H1 (cell line): ENCODE data around the gene RSF1. TPM values are rescaled to one million over a fixed set of nuclear protein-coding genes. Genes with fewer than 3 reads are reported as not detected.

Experiments used
- CTCF ChIA-PET: fragments of 300-600 bp; sonication (Branson Sonifier 250); formaldehyde crosslinking; loops from one replicate; lab custom pipeline; 2021; ENCODE audit not compliant: partially characterized antibody; lab: Charles Lee
- POLR2A ChIA-PET: fragments of 300-600 bp; sonication (Branson Sonifier 250); formaldehyde crosslinking; loops from one replicate; lab custom pipeline; 2021; ENCODE audit warnings: inconsistent platforms; ENCODE audit not compliant: partially characterized antibody; lab: Charles Lee
- DNase-seq, 2 experiments: peaks; one replicate each; pipeline versions ENCODE4 v3.0.0 to v3.0.0-alpha.2; 2010 to 2022; ENCODE audit warnings: low spot score in 2 of 2, low read depth in 1 of 2, mixed read lengths in 1 of 2
- FAIRE-seq: peaks from 2 replicates; lab custom pipeline; 2011; peaks lifted over from hg19 to GRCh38; lab: Jason Lieb, UNC
- H2AFZ ChIP-seq: 2 replicates; pipeline ENCODE4 v1.8.1; 2012; ENCODE audit warnings: low read length, inconsistent platforms
- H2AK5ac ChIP-seq: 2 replicates; pipeline ENCODE4 v1.6.1; 2013; ENCODE audit warnings: low read depth, low read length
- H2BK120ac ChIP-seq: replicated peaks from 2 replicates; pipeline ENCODE3; 2013; ENCODE audit warnings: low read depth, low read length, inconsistent platforms
- H2BK12ac ChIP-seq: 2 replicates; pipeline ENCODE4 v1.6.1; 2013; ENCODE audit warnings: low read depth, low read length
- H2BK15ac ChIP-seq: 2 replicates; pipeline ENCODE4 v1.6.1; 2013; ENCODE audit warnings: low read length
- H2BK20ac ChIP-seq: 2 replicates; pipeline ENCODE4 v1.6.1; 2013; ENCODE audit warnings: low read length
- H2BK5ac ChIP-seq: 2 replicates; pipeline ENCODE4 v1.6.1; 2013; ENCODE audit warnings: low read depth, low read length
- H3K14ac ChIP-seq: 2 replicates; pipeline ENCODE4 v1.6.1; 2013; ENCODE audit warnings: inconsistent platforms; ENCODE audit not compliant: insufficient read length
- H3K18ac ChIP-seq: 2 replicates; pipeline ENCODE4 v1.6.1; 2013; ENCODE audit warnings: low read length; ENCODE audit errors: extremely low read depth
- H3K23ac ChIP-seq: 2 replicates; pipeline ENCODE4 v1.6.1; 2013; ENCODE audit warnings: inconsistent platforms; ENCODE audit not compliant: insufficient read length
- H3K23me2 ChIP-seq: 2 replicates; pipeline ENCODE4 v1.6.1; 2013; ENCODE audit warnings: low read depth, low read length
- H3K27ac ChIP-seq: 2 replicates; pipeline ENCODE4 v1.6.1; 2011; ENCODE audit warnings: low read depth, low read length, inconsistent platforms
- H3K27me3 ChIP-seq, 4 experiments: replicated peaks in 1 of 4; 1 replicate in 1 of 4; 2 replicates in 3 of 4; pipeline versions ENCODE4 v1.6.1 to v1.8.1; 2011 to 2013; ENCODE audit warnings: low read length in 3 of 4, mild to moderate bottlenecking in 3 of 4, inconsistent platforms in 2 of 4, mixed read lengths in 2 of 4, moderate library complexity in 1 of 4; ENCODE audit not compliant: control insufficient read depth in 3 of 4, insufficient read depth in 3 of 4; ENCODE audit errors: extremely low read depth in 1 of 4
- H3K36me3 ChIP-seq, 4 experiments: 2 replicates each; pipeline versions ENCODE4 v1.6.1 to v1.8.1; 2011 to 2013; ENCODE audit warnings: mild to moderate bottlenecking in 4 of 4, low read length in 3 of 4, moderate library complexity in 2 of 4, control low read depth in 1 of 4, inconsistent platforms in 1 of 4; ENCODE audit not compliant: insufficient read depth in 4 of 4, control insufficient read depth in 2 of 4
- H3K4ac ChIP-seq: replicated peaks from 2 replicates; pipeline ENCODE3; 2013; ENCODE audit warnings: low read length, low read depth, mixed read lengths, inconsistent platforms; ENCODE audit not compliant: insufficient read length
- H3K4me1 ChIP-seq, 4 experiments: replicated peaks in 1 of 4; 1 replicate in 1 of 4; 2 replicates in 3 of 4; pipeline versions ENCODE4 v1.6.1 to v1.8.1; 2011 to 2013; ENCODE audit warnings: low read length in 3 of 4, inconsistent platforms in 2 of 4, mixed read lengths in 1 of 4; ENCODE audit not compliant: insufficient read depth in 4 of 4, control insufficient read depth in 3 of 4
- H3K4me2 ChIP-seq, 2 experiments: 2 replicates each; pipeline versions ENCODE4 v1.6.1 to v1.8.1; 2011 to 2013; ENCODE audit warnings: low read depth in 2 of 2, low read length in 2 of 2, control low read depth in 1 of 2, inconsistent platforms in 1 of 2, mild to moderate bottlenecking in 1 of 2; ENCODE audit not compliant: insufficient read depth in 1 of 2
- H3K4me3 ChIP-seq, 4 experiments: fragments of 200-600, 300-600 bp in 1 of 4; sonication (generic), shearing (Covaris generic), sonication (Bioruptor Twin) in 1 of 4; 2 replicates each; pipeline versions ENCODE4 v1.5.1 to v1.8.1; 2011 to 2016; ENCODE audit warnings: low read length in 4 of 4, low read depth in 3 of 4, control low read depth in 2 of 4, inconsistent platforms in 2 of 4, mild to moderate bottlenecking in 2 of 4, mixed read lengths in 1 of 4, moderate library complexity in 1 of 4; ENCODE audit not compliant: insufficient read depth in 2 of 4; ENCODE audit errors: extremely low read depth in 1 of 4
- H3K56ac ChIP-seq: replicated peaks from 2 replicates; pipeline ENCODE3; 2013; ENCODE audit warnings: low read depth, mild to moderate bottlenecking, mixed read lengths, low read length, inconsistent platforms; ENCODE audit not compliant: insufficient read length
- H3K79me1 ChIP-seq: 2 replicates; pipeline ENCODE4 v1.6.1; 2013; ENCODE audit warnings: low read depth, low read length, control low read depth
- H3K79me2 ChIP-seq, 2 experiments: 2 replicates each; pipeline versions ENCODE4 v1.6.1 to v1.8.1; 2012 to 2013; ENCODE audit warnings: low read length in 2 of 2, mild to moderate bottlenecking in 2 of 2, inconsistent platforms in 1 of 2; ENCODE audit not compliant: insufficient read depth in 2 of 2, control insufficient read depth in 1 of 2
- H3K9ac ChIP-seq, 4 experiments: replicated peaks in 1 of 4; 1 replicate in 1 of 4; 2 replicates in 3 of 4; pipeline versions ENCODE4 v1.6.1 to v1.8.1; 2011 to 2013; ENCODE audit warnings: low read depth in 3 of 4, low read length in 3 of 4, control low read depth in 2 of 4, mild to moderate bottlenecking in 2 of 4, moderate library complexity in 2 of 4, inconsistent platforms in 1 of 4; ENCODE audit errors: extremely low read depth in 1 of 4
- H3K9me3 ChIP-seq, 2 experiments: 2 replicates each; pipeline versions ENCODE4 v1.6.1 to v1.8.1; 2012 to 2013; ENCODE audit warnings: mild to moderate bottlenecking in 2 of 2, moderate library complexity in 2 of 2, control low read depth in 1 of 2, inconsistent platforms in 1 of 2, low read depth in 1 of 2, low read length in 1 of 2, mixed read lengths in 1 of 2; ENCODE audit not compliant: insufficient read depth in 2 of 2
- H4K20me1 ChIP-seq, 2 experiments: replicated peaks in 1 of 2; 2 replicates each; pipeline versions ENCODE3 to v1.8.1; 2011 to 2013; ENCODE audit warnings: inconsistent platforms in 2 of 2, low read length in 2 of 2, mild to moderate bottlenecking in 1 of 2; ENCODE audit not compliant: insufficient read depth in 2 of 2, control insufficient read depth in 1 of 2
- H4K5ac ChIP-seq: 2 replicates; pipeline ENCODE4 v1.6.1; 2013; ENCODE audit warnings: low read length, low read depth, mixed read lengths, inconsistent platforms; ENCODE audit not compliant: insufficient read length
- H4K8ac ChIP-seq: 2 replicates; pipeline ENCODE4 v1.8.0; 2013; ENCODE audit warnings: mild to moderate bottlenecking, moderate library complexity, low read length, inconsistent platforms; ENCODE audit not compliant: insufficient read depth; ENCODE audit errors: extremely low read depth
- H4K91ac ChIP-seq: replicated peaks from 2 replicates; pipeline ENCODE3; 2013; ENCODE audit warnings: low read length, mixed read lengths, inconsistent platforms; ENCODE audit not compliant: insufficient read length
- CBX8 ChIP-seq: fragments of 300-800, 300-1000 bp; sonication (generic); IDR thresholded peaks from 2 replicates; pipeline ENCODE4 v1.7.1; 2016; ENCODE audit warnings: low read depth, low read length, borderline replicate concordance
- CREB1 ChIP-seq: IDR thresholded peaks from 2 replicates; pipeline ENCODE4 v1.6.1; 2012; ENCODE audit warnings: inconsistent platforms
- EZH2 ChIP-seq: fragments of 200-600 bp; sonication (generic); IDR thresholded peaks from 2 replicates; pipeline ENCODE4 v1.7.1; 2012; ENCODE audit warnings: low read depth, mild to moderate bottlenecking, moderate library complexity, low read length, inconsistent platforms; ENCODE audit not compliant: severe bottlenecking
- NRF1 ChIP-seq: IDR thresholded peaks from 2 replicates; pipeline ENCODE4 v1.6.1; 2011; ENCODE audit warnings: mild to moderate bottlenecking, low read depth, low read length, improper control_type of control experiment
- RNF2 ChIP-seq: fragments of 200-900, 300-1000 bp; sonication (generic); IDR thresholded peaks from 2 replicates; pipeline ENCODE4 v1.7.1; 2016; ENCODE audit warnings: borderline replicate concordance, low read depth, mild to moderate bottlenecking, antibody characterized with exemption, low read length; ENCODE audit not compliant: poor library complexity, severe bottlenecking; ENCODE audit errors: missing control alignments
- SIX5 ChIP-seq: IDR thresholded peaks from 2 replicates; pipeline ENCODE4 v1.6.1; 2011; ENCODE audit warnings: mild to moderate bottlenecking, low read depth, low read length
- TEAD4 ChIP-seq: IDR thresholded peaks from 2 replicates; pipeline ENCODE4 v1.6.1; 2012; ENCODE audit warnings: low read depth, low read length, inconsistent platforms, mixed read lengths
- ZNF274 ChIP-seq: IDR thresholded peaks from 2 replicates; pipeline ENCODE4 v1.7.0; 2012; ENCODE audit warnings: low read length, borderline replicate concordance; ENCODE audit errors: extremely low read depth
- WGBS, 2 experiments: shearing (Covaris generic) in 1 of 2; methylation state at CpG; one replicate each; pipeline versions ENCODE4 v1.1.6 to v1.1.7; 2013 to 2015; ENCODE audit warnings: low lambda C conversion rate in 2 of 2, mixed read lengths in 2 of 2, inconsistent platforms in 1 of 2, low coverage in 1 of 2, missing lambda C conversion rate in 1 of 2; ENCODE audit not compliant: insufficient replicate concordance in 2 of 2, insufficient coverage in 1 of 2, insufficient read length in 1 of 2; ENCODE audit errors: extremely low coverage in 1 of 2, missing lambda C conversion rate in 1 of 2; 5-methylcytosine and 5-hydroxymethylcytosine counted together
- polyA plus RNA-seq, 7 experiments: library from polyadenylated mRNA; depleted of rRNA in 3 of 7; stranded (reverse) in 5 of 7; unstranded in 2 of 7; fragments of >200 nt in 5 of 7; fragments of 200-250 nt in 2 of 7; gene quantifications; 1 replicate in 5 of 7; 2 replicates in 1 of 7; 4 replicates in 1 of 7; pipeline versions ENCODE4 v1.2.1 to v1.2.3, GENCODE V29; 2011 to 2013; ENCODE audit warnings: missing spikeins in 2 of 7, mixed read lengths in 2 of 7
- total RNA-seq: library from RNA; stranded (reverse); fragmentation: NEBNext Ultra II Directional; extraction: Animal tissue kit (Norgen Biotek cat#: 25700); gene quantifications from 2 replicates; pipeline ENCODE4 v1.2.1, GENCODE V29; 2021
- TF ChIP-seq, protein P1 (sequence below): IDR thresholded peaks from 2 replicates; pipeline ENCODE4 v1.6.1; 2012; ENCODE audit warnings: inconsistent platforms
- TF ChIP-seq, protein P2 (sequence below): IDR thresholded peaks from 2 replicates; pipeline ENCODE4 v1.6.1; 2011; ENCODE audit warnings: low read length, improper control_type of control experiment

Gene RSF1
- total and polyA plus RNA-seq, 2 of the 8 experiments (the other 6 are each of a cell fraction or from before 2014, with no cell fraction given): 17.8 to 87.9 TPM

DNA sequence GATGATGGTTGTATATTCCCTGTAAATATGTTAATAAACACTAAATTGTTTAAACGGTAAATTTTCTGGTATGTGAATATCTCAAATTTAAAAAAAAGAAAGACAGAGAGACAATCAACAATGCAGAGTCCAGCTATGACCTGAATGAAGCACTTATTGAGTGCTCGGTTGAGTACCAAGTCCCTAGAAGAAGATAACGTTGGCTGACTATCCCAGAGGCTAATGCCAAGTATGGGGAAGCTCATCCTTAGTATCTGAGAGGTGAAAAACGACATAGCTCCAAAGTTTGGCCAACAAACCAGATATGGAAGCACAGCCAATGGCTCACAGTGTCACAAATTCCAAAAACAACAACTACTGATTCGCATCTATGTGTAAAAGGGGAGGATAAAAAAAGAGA lies 71.3 kb downstream of the RSF1 start:
- H2AFZ ChIP-seq: no peak overlapping the region
- 90% methylated on average over 5 of the region's 5 CpGs; no CpG with 5 or more reads in 1 of the 2 experiments for WGBS, 2 experiments
- H2BK20ac ChIP-seq: no peak overlapping the region
- H3K23me2 ChIP-seq: no peaks in the 10 kb centered on the region
- peaks cover 7% of the 10 kb centered on the region for H3K79me1 ChIP-seq
- H3K4me2 ChIP-seq: no peak overlapping the region
- H2BK5ac ChIP-seq: no peak overlapping the region; the same call in 1 of the 2 replicates
- H3K4ac ChIP-seq: no peak overlapping the region
- DNase-seq: no peak
- no peak overlapping the region for H3K56ac ChIP-seq
- H4K5ac ChIP-seq: no peak overlapping the region
- H3K18ac ChIP-seq: no peak overlapping the region
- H3K9ac ChIP-seq: no peak overlapping the region
- H3K36me3 ChIP-seq: peaks cover 0 to 3% (median 0%) of the 10 kb centered on the region in 4 experiments; a peak in 1 of 8 replicates
- no peak overlapping the region for H3K27ac ChIP-seq
- no peak overlapping the region for H2BK120ac ChIP-seq
- H4K91ac ChIP-seq: no peak overlapping the region
- H3K4me1 ChIP-seq: peaks cover 4 to 25% (median 19%) of the 10 kb centered on the region in 4 experiments
- CTCF ChIA-PET: no interaction called here
- no peak overlapping the region for H2BK15ac ChIP-seq
- H4K8ac ChIP-seq: no peak overlapping the region
- FAIRE-seq: no peak
- peaks cover 3 to 62% of the 10 kb centered on the region in 2 experiments; a peak in 2 of 4 replicates for H3K79me2 ChIP-seq
- no peak overlapping the region for H2BK12ac ChIP-seq
- POLR2A ChIA-PET: no interaction called here
- no peak overlapping the region for H2AK5ac ChIP-seq
- no peak overlapping the region for H3K4me3 ChIP-seq
- no peak overlapping the region for H3K23ac ChIP-seq
- peaks cover 5 to 6% of the 10 kb centered on the region in 2 experiments for H4K20me1 ChIP-seq
- TF ChIP-seq, protein P1, sequence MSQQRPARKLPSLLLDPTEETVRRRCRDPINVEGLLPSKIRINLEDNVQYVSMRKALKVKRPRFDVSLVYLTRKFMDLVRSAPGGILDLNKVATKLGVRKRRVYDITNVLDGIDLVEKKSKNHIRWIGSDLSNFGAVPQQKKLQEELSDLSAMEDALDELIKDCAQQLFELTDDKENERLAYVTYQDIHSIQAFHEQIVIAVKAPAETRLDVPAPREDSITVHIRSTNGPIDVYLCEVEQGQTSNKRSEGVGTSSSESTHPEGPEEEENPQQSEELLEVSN: no peak
- no peak for TF ChIP-seq ZNF274
- no peak for TF ChIP-seq NRF1
- TF ChIP-seq CBX8: no peak
- TF ChIP-seq, protein P2, sequence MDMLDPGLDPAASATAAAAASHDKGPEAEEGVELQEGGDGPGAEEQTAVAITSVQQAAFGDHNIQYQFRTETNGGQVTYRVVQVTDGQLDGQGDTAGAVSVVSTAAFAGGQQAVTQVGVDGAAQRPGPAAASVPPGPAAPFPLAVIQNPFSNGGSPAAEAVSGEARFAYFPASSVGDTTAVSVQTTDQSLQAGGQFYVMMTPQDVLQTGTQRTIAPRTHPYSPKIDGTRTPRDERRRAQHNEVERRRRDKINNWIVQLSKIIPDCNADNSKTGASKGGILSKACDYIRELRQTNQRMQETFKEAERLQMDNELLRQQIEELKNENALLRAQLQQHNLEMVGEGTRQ: no peak
- TF ChIP-seq CREB1: no peak
- TF ChIP-seq EZH2: no peak
- TF ChIP-seq RNF2: no peak
- TF ChIP-seq TEAD4: no peak
- TF ChIP-seq SIX5: no peak
- TF ChIP-seq, all 59 proteins: peak for 0
- Histone ChIP-seq H3K14ac (no peak overlapping the region), H3K9me3 (no peaks in the 10 kb centered on the region), H3K27me3 (no peaks in the 10 kb centered on the region)
